SU-DHL-6 (cell line): Measurements from ENCODE around the gene DNAH17.

ENCODE experiments used
- H2AFZ ChIP-seq: fragments of 200-600 bp; sonication (generic); 2 replicates; pipeline ENCODE4 v1.6.1; 2014; ENCODE audit warnings: low read depth, mild to moderate bottlenecking, moderate library complexity, mixed read lengths, antibody characterized with exemption, low read length; ENCODE audit not compliant: severe bottlenecking
- H3F3A ChIP-seq: fragments of 200-600 bp; shearing (Covaris generic); 2 replicates; pipeline ENCODE4 v1.6.0; 2016; ENCODE audit warnings: antibody characterized with exemption, mild to moderate bottlenecking; ENCODE audit not compliant: insufficient read depth
- H3K27ac ChIP-seq: fragments of 200-600 bp; sonication (generic); 2 replicates; pipeline ENCODE4 v1.5.1; 2016; ENCODE audit warnings: low read depth, mild to moderate bottlenecking, low read length, moderate library complexity, mixed read lengths
- H3K27me3 ChIP-seq: fragments of 200-600 bp; sonication (generic), shearing (Covaris generic); 2 replicates; pipeline ENCODE4 v1.6.0; 2014; ENCODE audit warnings: mild to moderate bottlenecking, low read length
- H3K36me3 ChIP-seq: fragments of 200-600 bp; sonication (generic); 2 replicates; pipeline ENCODE4 v1.6.1; 2014; ENCODE audit warnings: mild to moderate bottlenecking, low read length, mixed read lengths
- H3K4me2 ChIP-seq: fragments of 300-600, 200-600 bp; shearing (Covaris generic), sonication (generic); 2 replicates; pipeline ENCODE4 v1.6.0; 2014; ENCODE audit warnings: low read length, low read depth, mild to moderate bottlenecking; ENCODE audit not compliant: poor library complexity, severe bottlenecking
- H3K4me3 ChIP-seq: fragments of 200-600 bp; sonication (generic); 2 replicates; pipeline ENCODE4 v1.5.1; 2014; ENCODE audit warnings: antibody characterized with exemption, low read length, mild to moderate bottlenecking, mixed read lengths; ENCODE audit not compliant: insufficient read depth, poor library complexity, severe bottlenecking
- H3K79me2 ChIP-seq: fragments of 200-600 bp; sonication (generic); 2 replicates; pipeline ENCODE4 v1.6.1; 2014; ENCODE audit warnings: mild to moderate bottlenecking, low read length, moderate library complexity; ENCODE audit not compliant: insufficient read depth
- H3K9ac ChIP-seq: fragments of 200-600 bp; sonication (generic); 2 replicates; pipeline ENCODE4 v1.7.0; 2014; ENCODE audit warnings: mild to moderate bottlenecking, low read length
- H3K9me2 ChIP-seq: fragments of 200-600 bp; sonication (generic); replicated peaks from 2 replicates; pipeline ENCODE4 v1.6.1; 2014; ENCODE audit warnings: low read length; ENCODE audit not compliant: insufficient read depth
- H3K9me3 ChIP-seq: fragments of 200-600 bp; sonication (generic); 2 replicates; pipeline ENCODE4 v1.6.1; 2014; ENCODE audit warnings: low read length, mixed read lengths; ENCODE audit not compliant: insufficient read depth
- H4K20me1 ChIP-seq: fragments of 200-600 bp; sonication (generic); 2 replicates; pipeline ENCODE4 v1.6.1; 2014; ENCODE audit warnings: low read depth, mild to moderate bottlenecking, antibody characterized with exemption, low read length, moderate library complexity, mixed read lengths
- EZH2phosphoT487 ChIP-seq: fragments of 200-600 bp; sonication (generic), shearing (Covaris generic); conservative IDR thresholded peaks from 2 replicates; pipeline ENCODE4 v1.6.1; 2018; ENCODE audit warnings: mild to moderate bottlenecking, antibody characterized with exemption, low read length, moderate library complexity, mixed read lengths
- TF ChIP-seq, protein P1 (sequence below): fragments of 200-600 bp; sonication (generic); IDR thresholded peaks from one replicate; pipeline ENCODE4 v1.5.1; 2017; ENCODE audit warnings: antibody characterized with exemption, mild to moderate bottlenecking, low read length, moderate library complexity; ENCODE audit not compliant: insufficient read depth, poor library complexity, severe bottlenecking

DNAH17 gene

DNA sequence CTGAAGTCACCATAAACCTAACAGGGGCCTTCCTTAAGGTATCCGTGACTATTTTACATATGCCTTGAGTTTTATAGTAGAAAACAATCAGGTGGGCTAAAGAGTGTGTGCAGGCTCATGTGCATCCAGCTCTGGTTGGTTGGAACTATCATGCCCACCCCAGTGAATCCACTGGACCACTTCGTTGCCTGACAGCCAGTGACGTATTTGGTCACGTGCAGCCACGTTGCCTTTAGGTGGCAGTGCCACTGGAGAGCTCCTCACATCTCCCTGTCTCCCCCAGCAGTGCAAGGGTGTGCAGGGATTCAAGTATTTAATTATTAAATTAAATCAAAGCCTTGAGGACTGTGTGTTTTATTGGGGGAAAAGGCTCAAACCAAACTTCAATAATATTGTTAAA, 42.1 kb upstream of the DNAH17 start:
- TF ChIP-seq, protein P1, sequence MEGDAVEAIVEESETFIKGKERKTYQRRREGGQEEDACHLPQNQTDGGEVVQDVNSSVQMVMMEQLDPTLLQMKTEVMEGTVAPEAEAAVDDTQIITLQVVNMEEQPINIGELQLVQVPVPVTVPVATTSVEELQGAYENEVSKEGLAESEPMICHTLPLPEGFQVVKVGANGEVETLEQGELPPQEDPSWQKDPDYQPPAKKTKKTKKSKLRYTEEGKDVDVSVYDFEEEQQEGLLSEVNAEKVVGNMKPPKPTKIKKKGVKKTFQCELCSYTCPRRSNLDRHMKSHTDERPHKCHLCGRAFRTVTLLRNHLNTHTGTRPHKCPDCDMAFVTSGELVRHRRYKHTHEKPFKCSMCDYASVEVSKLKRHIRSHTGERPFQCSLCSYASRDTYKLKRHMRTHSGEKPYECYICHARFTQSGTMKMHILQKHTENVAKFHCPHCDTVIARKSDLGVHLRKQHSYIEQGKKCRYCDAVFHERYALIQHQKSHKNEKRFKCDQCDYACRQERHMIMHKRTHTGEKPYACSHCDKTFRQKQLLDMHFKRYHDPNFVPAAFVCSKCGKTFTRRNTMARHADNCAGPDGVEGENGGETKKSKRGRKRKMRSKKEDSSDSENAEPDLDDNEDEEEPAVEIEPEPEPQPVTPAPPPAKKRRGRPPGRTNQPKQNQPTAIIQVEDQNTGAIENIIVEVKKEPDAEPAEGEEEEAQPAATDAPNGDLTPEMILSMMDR = no peak
- no peak for TF ChIP-seq EZH2phosphoT487
- H2AFZ ChIP-seq = no peak overlapping the region
- H3K27me3 ChIP-seq = no peaks in the 10 kb centered on the region
- H3F3A ChIP-seq = no peaks in the 10 kb centered on the region
- no peaks in the 10 kb centered on the region for H3K9me3 ChIP-seq
- no peaks in the 10 kb centered on the region for H3K9me2 ChIP-seq
- H3K4me2 ChIP-seq = no peak overlapping the region
- no peak overlapping the region for H3K4me3 ChIP-seq
- H3K79me2 ChIP-seq = no peaks in the 10 kb centered on the region
- no peak overlapping the region for H3K9ac ChIP-seq
- H3K27ac ChIP-seq = no peak overlapping the region
- H4K20me1 ChIP-seq = no peaks in the 10 kb centered on the region
- H3K36me3 ChIP-seq = no peaks in the 10 kb centered on the region

- H3K4me3 ChIP-seq = no peak overlapping the region
- H3K27ac ChIP-seq = no peak overlapping the region
- H3K9ac ChIP-seq = no peak overlapping the region
- H3K79me2 ChIP-seq = no peaks in the 10 kb centered on the region
- H3K4me2 ChIP-seq = no peak overlapping the region
- no peaks in the 10 kb centered on the region for H3K9me3 ChIP-seq
- H4K20me1 ChIP-seq = no peaks in the 10 kb centered on the region
- no peaks in the 10 kb centered on the region for H3K9me2 ChIP-seq
- H3K36me3 ChIP-seq = no peaks in the 10 kb centered on the region
- H3F3A ChIP-seq = no peaks in the 10 kb centered on the region
- TF ChIP-seq EZH2phosphoT487 = no peak
- TF ChIP-seq, protein P1 = no peak
- no peaks in the 10 kb centered on the region for H3K27me3 ChIP-seq
- H2AFZ ChIP-seq = no peak overlapping the region
Measured at GRCh38 chr17:78618264-78619066, 41.3 kb upstream of the DNAH17 start.

DNA sequence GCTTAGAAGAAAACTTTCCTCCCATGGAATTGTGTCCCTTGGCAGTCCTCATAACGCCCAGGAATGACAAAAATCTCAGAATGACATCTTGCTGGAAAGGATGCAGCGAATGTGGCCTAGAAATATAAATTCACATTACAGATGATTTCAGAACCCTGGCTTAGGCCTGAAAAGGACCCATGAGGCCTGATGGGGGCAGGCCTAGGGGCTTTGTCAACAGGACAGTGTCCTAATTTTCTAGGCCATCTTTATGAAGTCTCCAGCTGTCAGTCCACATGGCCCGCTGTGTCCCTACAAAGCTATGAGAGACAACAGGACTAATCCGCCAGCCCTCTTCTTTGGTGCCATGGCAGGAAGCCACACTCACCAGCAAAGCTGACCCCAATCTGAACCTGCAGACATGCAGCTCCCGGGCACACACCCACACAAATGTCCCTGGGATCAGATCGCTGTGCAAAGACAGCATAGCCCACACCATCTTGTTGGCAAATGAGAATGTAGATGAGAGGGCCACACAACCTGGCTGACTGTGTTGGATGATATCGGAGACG, 40.4 kb upstream of the DNAH17 start:
- H3K27me3 ChIP-seq = no peaks in the 10 kb centered on the region
- no peak overlapping the region for H3K4me2 ChIP-seq
- no peak overlapping the region for H3K4me3 ChIP-seq
- H3K79me2 ChIP-seq = no peaks in the 10 kb centered on the region
- no peak overlapping the region for H3K9ac ChIP-seq
- no peak overlapping the region for H2AFZ ChIP-seq
- no peak overlapping the region for H3K27ac ChIP-seq
- no peaks in the 10 kb centered on the region for H3F3A ChIP-seq
- H3K9me3 ChIP-seq = no peaks in the 10 kb centered on the region
- TF ChIP-seq, protein P1 = no peak
- no peak for TF ChIP-seq EZH2phosphoT487
- H3K9me2 ChIP-seq = no peaks in the 10 kb centered on the region
- H4K20me1 ChIP-seq = no peaks in the 10 kb centered on the region
- H3K36me3 ChIP-seq = no peaks in the 10 kb centered on the region
